Measurements from ENCODE around the gene ASPDH. TPM values are rescaled to one million over a fixed set of nuclear protein-coding genes. Genes with fewer than 3 reads are reported as not detected.

ASPDH gene
- total RNA-seq, 1 experiment from 2014 or later, result not detected

GRCh38 chr19:50506700-50507099, 7.0 kb downstream of the ASPDH start (continued):
- TF ChIP-seq FOXJ3 (CRISPR knock-in tag; IDR thresholded peaks at IDR 0.05; ENCODE audit: borderline replicate concordance) (no peak), ESRRA (CRISPR knock-in tag; IDR thresholded peaks at IDR 0.05; ENCODE audit: borderline replicate concordance) (no peak), ZNF232 (CRISPR knock-in tag; IDR thresholded peaks at IDR 0.05) (no peak), AFF4 (CRISPR knock-in tag; IDR thresholded peaks at IDR 0.05; ENCODE audit: borderline replicate concordance) (no peak)

- DNase-seq (ENCODE audit: low spot score), result no peak
- ChIA-PET CTCF (interaction anchor here (1.6 kb wide), 1 partner anchor 19 kb away, joined by 4 read pairs; no protein-coding TSS in a partner anchor), POLR2A (no interaction called here)
- Mint-ChIP-seq H3K4me1 (0 out of 2 replicates have a peak, but pooled peaks cover 3% of the 10 kb centered on the region), H3K4me3 (no peak overlapping the region), H3K36me3 (no peaks in the 10 kb centered on the region), H3K27ac (no peak overlapping the region), H3K27me3 (ENCODE audit: low read depth) (peaks cover 40% of the 10 kb centered on the region), H3K9me3 (no peaks in the 10 kb centered on the region)
- ATAC-seq, result no peak
- TF ChIP-seq ETV6 (CRISPR knock-in tag; IDR thresholded peaks at IDR 0.05) (no peak), ZNF138 (CRISPR knock-in tag; conservative IDR thresholded peaks at IDR 0.05) (no peak), USF1 (CRISPR knock-in tag; IDR thresholded peaks at IDR 0.05) (no peak), ERG (CRISPR knock-in tag; IDR thresholded peaks at IDR 0.05) (no peak), MXD4 (CRISPR knock-in tag; IDR thresholded peaks at IDR 0.05; ENCODE audit: borderline replicate concordance) (no peak), SP1 (CRISPR knock-in tag; conservative IDR thresholded peaks at IDR 0.05) (no peak)
These were observed 7.7 kb downstream of the ASPDH start for GRCh38 chr19:50505856-50506611.

GRCh38 chr19:50501568-50502475, 11.9 kb downstream of the ASPDH start:
- ChIA-PET POLR2A (no interaction called here), CTCF (interaction anchor here (0.7 to 2.4 kb wide), 8 partner anchors 10 to 145 kb away, joined by 3 to 12 read pairs (median 4); partner anchors contain the start of gene JOSD2)
- DNase-seq (ENCODE audit: low spot score), result no peak
- Mint-ChIP-seq H3K27me3 (ENCODE audit: low read depth) (peaks cover 14% of the 10 kb centered on the region), H3K27ac (no peak overlapping the region), H3K9me3 (no peaks in the 10 kb centered on the region), H3K36me3 (no peaks in the 10 kb centered on the region), H3K4me1 (peaks cover 3% of the 10 kb centered on the region; the same call in 1 of the 2 replicates), H3K4me3 (no peak overlapping the region)
- ATAC-seq, result no peak
- TF ChIP-seq SP1 (CRISPR knock-in tag; conservative IDR thresholded peaks at IDR 0.05) (no peak), MLX (CRISPR knock-in tag; IDR thresholded peaks at IDR 0.05) (no peak), ZNF263 (CRISPR knock-in tag; IDR thresholded peaks at IDR 0.05; ENCODE audit: low read depth) (no peak), IRF1 (CRISPR knock-in tag; IDR thresholded peaks at IDR 0.05) (no peak), ESRRA (CRISPR knock-in tag; IDR thresholded peaks at IDR 0.05; ENCODE audit: borderline replicate concordance) (no peak), E2F4 (CRISPR knock-in tag; IDR thresholded peaks at IDR 0.05; ENCODE audit: borderline replicate concordance, low read depth) (no peak), ARID4B (CRISPR knock-in tag; IDR thresholded peaks at IDR 0.05; ENCODE audit: borderline replicate concordance) (no peak), ZNF671 (CRISPR knock-in tag; IDR thresholded peaks at IDR 0.05) (no peak)

Measured in WTC11 (cell line).